ENCODE results near the gene FAM24B.
"Not testable (repeated sequence)": the region's sequence is repeated elsewhere in the genome, so short reads cannot be mapped to it uniquely, and the experiment has no call there.

FAM24B gene

DNA sequence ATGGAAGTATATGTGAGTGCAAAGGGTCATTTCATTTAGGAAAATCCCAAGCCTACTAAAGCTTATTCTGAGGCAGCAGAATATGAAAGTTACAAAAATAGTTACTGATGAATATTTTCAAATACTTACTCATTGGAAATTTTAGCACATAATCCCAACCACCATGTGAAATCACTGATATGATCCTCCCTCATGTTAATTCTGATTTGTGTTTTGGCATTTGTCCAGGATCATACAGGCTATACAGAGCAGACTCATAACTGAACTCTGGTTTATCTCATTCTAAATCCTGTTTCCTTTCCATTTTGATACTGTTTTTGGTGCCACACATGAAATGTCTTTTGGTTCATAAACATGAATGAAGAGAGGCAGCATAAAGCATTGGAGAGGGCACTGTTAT is 3.4 kb upstream of the FAM24B start:
- no peak overlapping the region for H3K4me3 ChIP-seq (ENCODE audit: low read depth, low read length)
- TF ChIP-seq, protein P1, sequence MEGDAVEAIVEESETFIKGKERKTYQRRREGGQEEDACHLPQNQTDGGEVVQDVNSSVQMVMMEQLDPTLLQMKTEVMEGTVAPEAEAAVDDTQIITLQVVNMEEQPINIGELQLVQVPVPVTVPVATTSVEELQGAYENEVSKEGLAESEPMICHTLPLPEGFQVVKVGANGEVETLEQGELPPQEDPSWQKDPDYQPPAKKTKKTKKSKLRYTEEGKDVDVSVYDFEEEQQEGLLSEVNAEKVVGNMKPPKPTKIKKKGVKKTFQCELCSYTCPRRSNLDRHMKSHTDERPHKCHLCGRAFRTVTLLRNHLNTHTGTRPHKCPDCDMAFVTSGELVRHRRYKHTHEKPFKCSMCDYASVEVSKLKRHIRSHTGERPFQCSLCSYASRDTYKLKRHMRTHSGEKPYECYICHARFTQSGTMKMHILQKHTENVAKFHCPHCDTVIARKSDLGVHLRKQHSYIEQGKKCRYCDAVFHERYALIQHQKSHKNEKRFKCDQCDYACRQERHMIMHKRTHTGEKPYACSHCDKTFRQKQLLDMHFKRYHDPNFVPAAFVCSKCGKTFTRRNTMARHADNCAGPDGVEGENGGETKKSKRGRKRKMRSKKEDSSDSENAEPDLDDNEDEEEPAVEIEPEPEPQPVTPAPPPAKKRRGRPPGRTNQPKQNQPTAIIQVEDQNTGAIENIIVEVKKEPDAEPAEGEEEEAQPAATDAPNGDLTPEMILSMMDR (IDR thresholded peaks at IDR 0.05; ENCODE audit: low read depth, low read length) = no peak

DNA sequence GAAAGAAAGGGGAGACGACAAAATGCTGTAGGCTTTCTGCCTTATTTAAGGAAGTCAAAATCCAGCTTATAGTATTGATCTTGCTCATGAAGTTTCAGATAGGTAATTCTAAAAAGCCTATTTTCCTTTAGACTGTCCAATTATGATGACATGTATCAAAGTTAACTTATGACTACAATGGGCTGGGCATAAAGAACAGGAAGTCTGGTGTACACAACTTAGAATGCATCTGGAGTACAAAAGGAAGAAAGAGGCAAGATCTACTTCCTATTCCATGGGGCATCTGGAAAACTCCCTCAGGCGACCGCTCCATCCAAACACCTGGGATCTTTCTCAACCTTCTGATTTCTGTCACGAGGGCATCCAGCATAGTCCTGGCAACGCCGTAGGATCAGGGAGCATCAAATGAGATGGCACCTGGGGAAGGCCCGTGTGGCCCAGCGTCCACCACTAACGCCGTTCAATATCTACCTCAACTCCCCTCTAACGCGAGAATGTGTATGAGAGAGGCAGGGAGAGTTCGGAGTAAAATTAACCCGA is 512 bp downstream of the FAM24B start:
- H3K4me3 ChIP-seq (ENCODE audit: low read depth, low read length) = peak overlapping the region; percentile 65
- TF ChIP-seq, protein P1 (IDR thresholded peaks at IDR 0.05; ENCODE audit: low read depth, low read length) = no peak

DNA sequence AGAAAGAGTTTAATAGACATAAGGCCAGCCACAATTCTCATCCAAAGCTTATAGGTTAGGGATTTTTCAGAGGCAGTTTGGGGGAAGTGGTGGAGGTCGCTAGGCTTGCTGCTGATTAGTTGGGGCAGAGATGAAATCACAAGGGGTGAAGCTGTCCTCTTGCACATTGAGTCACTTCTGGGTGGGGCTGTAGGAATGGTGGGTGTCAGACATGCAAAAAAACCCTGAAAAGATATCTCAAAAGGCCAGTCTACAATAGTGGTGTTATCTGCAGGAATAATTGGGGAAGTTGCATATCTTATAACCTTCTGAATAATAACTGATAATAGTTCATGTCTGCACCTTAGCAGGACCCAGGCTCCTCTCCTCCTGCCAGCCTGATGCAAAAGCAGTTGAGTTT is 2.1 kb downstream of the FAM24B start:
- TF ChIP-seq, protein P1 (IDR thresholded peaks at IDR 0.05; ENCODE audit: low read depth, low read length) = no peak
- H3K4me3 ChIP-seq (ENCODE audit: low read depth, low read length) = no peak overlapping the region

DNA sequence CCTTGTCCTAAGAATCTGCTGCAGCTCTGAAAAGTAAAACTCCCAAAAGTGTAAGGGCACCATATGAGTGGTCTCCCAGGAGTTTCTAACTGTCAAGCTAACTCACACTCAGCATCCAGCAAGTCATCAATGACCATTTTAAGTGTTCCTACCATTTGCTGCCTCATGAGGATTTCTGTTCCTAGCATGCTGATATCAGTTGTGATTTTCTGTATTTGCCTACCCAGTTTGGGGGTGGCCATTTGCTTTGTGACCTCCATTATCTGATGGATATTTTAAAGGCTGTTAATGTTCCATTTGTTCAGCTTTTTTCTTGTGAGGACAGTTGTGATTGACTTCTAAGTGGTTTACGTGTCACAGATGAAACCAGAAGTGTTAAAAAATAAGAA is 2.9 kb downstream of the FAM24B start:
- H3K4me3 ChIP-seq (ENCODE audit: low read depth, low read length) = no peak overlapping the region

DNA sequence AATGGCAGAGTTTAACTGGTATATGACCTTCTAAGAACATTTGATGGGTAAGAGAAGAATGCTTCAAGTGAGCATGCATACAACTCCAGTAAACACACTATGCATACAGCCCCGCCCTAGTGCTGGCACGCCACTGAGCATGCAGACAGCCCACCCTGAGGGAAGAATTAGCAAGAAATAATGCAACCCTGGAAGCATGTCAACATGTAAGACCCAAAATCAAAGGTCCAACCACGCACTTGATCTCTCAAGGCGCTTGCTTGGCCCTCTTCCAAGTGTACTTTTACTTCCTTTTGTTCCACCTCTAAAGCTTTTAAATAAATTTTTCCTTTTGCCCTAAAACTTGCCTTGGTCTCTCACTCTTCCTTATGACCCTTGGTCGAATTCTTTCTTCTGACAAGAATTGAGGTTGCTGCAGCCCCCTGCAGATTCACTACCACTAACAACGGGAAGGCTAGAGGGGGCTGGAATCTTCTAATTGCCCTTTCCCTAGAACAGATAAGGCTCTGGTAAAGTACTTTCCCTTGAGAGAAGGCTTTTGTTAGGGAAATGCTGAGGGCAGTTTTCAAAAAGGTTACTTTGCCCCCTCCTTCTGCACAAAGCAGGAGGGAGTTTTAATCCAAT is 3.4 kb downstream of the FAM24B start:
- no peak overlapping the region for H3K4me3 ChIP-seq (ENCODE audit: low read depth, low read length)
- TF ChIP-seq, protein P1 (IDR thresholded peaks at IDR 0.05; ENCODE audit: low read depth, low read length) = no peak

More for the DNA sequence above, 2.9 kb downstream of the FAM24B start:
- TF ChIP-seq, protein P1 (IDR thresholded peaks at IDR 0.05; ENCODE audit: low read depth, low read length) = no peak

DNA sequence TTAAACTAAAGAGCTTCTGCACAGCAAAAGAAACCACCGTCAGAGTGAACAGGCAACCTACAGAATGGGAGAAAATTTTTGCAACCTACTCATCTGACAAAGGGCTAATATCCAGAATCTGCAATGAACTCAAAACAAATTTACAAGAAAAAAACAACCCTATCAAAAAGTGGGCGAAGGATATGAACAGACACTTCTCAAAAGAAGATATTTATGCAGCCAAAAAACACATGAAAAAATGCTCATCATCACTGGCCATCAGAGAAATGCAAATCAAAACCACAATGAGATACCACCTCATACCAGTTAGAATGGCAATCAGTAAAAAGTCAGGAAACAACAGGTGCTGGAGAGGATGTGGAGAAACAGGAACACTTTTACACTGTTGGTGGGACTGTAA is 7.4 kb downstream of the FAM24B start:
- not testable (repeated sequence) for H3K4me3 ChIP-seq (ENCODE audit: low read depth, low read length)

DNA sequence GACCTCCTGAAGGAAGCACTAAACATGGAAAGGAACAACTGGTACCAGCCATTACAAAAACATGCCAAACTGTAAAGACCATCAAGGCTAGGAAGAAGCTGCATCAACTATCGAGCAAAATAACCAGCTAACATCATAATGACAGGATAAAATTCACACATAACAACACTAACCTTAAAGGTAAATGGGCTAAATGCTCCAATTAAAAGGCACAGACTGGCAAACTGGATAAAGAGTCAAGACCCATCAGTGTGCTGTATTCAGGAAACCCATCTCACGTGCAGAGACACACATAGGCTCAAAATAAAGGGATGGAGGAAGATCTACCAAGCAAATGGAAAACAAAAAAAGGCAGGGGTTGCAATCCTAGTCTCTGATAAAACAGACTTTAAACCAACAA is 10.6 kb downstream of the FAM24B start:
- H3K4me3 ChIP-seq (ENCODE audit: low read depth, low read length) = not testable (repeated sequence)

DNA sequence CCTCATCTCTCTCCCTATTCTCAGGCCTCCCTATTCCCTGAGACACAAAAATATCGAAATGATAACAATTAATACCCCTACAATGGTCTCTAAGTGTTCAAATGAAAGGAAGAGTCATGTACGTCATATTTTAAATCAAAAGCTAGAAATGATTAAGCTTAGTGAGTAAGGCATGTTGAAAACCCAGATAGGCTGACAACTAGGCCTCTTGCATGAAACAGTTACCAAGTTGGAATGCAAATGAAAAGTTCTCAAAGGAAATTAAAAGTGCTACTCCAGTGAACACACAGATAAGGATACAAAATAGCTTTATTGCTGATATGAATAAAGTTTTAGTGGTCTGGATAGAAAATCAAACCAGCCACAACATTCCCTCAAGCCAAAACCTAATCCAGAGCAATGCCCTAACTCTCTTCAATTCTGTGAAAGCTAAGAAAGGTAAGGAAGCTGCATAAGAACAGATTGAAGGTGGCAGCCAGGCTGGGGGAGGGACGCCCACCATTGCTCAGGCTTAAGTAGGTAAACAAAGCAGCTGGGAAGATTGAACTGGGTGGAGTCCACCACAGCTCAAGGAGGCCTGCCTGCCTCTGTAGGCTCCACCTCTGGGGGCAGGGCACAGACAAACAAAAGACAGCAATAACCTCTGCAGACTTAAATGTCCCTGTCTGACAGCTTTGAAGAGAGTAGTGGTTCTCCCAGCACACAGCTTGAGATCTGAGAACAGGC is 12.5 kb downstream of the FAM24B start:
- H3K4me3 ChIP-seq (ENCODE audit: low read depth, low read length) = not testable (repeated sequence)

DNA sequence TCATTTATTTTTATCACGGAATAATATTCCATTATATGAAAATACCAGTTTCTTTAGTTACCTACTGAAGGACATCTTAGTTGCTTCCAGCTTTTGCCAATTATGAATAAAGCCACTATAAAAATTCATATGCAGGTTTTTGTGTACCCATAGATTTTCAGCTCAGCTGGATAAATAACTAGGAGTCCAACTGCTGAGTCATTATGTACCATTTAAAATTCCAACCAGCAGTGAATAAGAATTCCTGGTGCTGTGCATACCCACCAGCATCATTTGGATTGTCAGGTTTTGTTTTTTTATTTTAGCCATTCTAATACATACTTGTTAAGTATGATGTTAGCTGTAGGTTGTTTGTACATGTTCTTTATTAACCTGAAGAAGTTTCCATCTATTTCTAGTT is 14.5 kb downstream of the FAM24B start:
- TF ChIP-seq, protein P1 (IDR thresholded peaks at IDR 0.05; ENCODE audit: low read depth, low read length) = no peak
- no peak overlapping the region for H3K4me3 ChIP-seq (ENCODE audit: low read depth, low read length)

All from WI38 (cell line).